Astrocyte of the spinal cord (primary cell): ENCODE results near the gene MISP.

ENCODE experiments used
- DNase-seq: peaks from one replicate; pipeline ENCODE4 v3.0.0; 2011; ENCODE audit warnings: low read depth, low spot score
- H3K4me3 ChIP-seq: 2 replicates; pipeline ENCODE4 v1.5.1; 2011; ENCODE audit warnings: low read depth, mild to moderate bottlenecking, low read length, moderate library complexity
- CTCF ChIP-seq: IDR thresholded peaks from 2 replicates; pipeline ENCODE4 v1.5.1; 2012; ENCODE audit warnings: low read depth, mild to moderate bottlenecking, low read length, inconsistent platforms
- in situ Hi-C: cut with HindIII; loops from 2 replicates; pipeline ENCODE4 v1.10.0; 2017; ENCODE audit warnings: low sequenced_read_pairs

The MISP gene

GRCh38 chr19:810883-811489, 60.1 kb downstream of the MISP start:
- TF ChIP-seq CTCF: no peak
- H3K4me3 ChIP-seq: no peak overlapping the region
- in situ Hi-C loops: no loop called here
- no peak for DNase-seq

GRCh38 chr19:811506-812048, 60.7 kb downstream of the MISP start:
- no peak for DNase-seq
- no peak for TF ChIP-seq CTCF
- in situ Hi-C loops: no loop called here
- no peak overlapping the region for H3K4me3 ChIP-seq

- H3K4me3 ChIP-seq: no peak overlapping the region
- no peak for TF ChIP-seq CTCF
- in situ Hi-C loops: no loop called here
- no peak for DNase-seq
Measured at GRCh38 chr19:812049-812746, 61.3 kb downstream of the MISP start.

- no peak for DNase-seq
- no peak overlapping the region for H3K4me3 ChIP-seq
- TF ChIP-seq CTCF: no peak
- in situ Hi-C loops: no loop called here
Measured at GRCh38 chr19:812747-813218, 61.9 kb downstream of the MISP start.

GRCh38 chr19:813219-814151, 62.6 kb downstream of the MISP start:
- no peak for DNase-seq
- in situ Hi-C loops: no loop called here
- H3K4me3 ChIP-seq: no peak overlapping the region
- TF ChIP-seq CTCF: no peak
